Fibroblast of peridontal ligament (primary cell): ENCODE data around the gene SCAMP4.
A peak's percentile ranks its signal among the peaks of the same experiment; 100 is the strongest.
"Not testable (repeated sequence)": the region's sequence is repeated elsewhere in the genome, so short reads cannot be mapped to it uniquely, and the experiment has no call there.

Source experiments
- DNase-seq: peaks from one replicate; pipeline ENCODE4 v3.0.0-alpha.2; 2010; ENCODE audit errors: extremely low read depth

SCAMP4 gene

DNA sequence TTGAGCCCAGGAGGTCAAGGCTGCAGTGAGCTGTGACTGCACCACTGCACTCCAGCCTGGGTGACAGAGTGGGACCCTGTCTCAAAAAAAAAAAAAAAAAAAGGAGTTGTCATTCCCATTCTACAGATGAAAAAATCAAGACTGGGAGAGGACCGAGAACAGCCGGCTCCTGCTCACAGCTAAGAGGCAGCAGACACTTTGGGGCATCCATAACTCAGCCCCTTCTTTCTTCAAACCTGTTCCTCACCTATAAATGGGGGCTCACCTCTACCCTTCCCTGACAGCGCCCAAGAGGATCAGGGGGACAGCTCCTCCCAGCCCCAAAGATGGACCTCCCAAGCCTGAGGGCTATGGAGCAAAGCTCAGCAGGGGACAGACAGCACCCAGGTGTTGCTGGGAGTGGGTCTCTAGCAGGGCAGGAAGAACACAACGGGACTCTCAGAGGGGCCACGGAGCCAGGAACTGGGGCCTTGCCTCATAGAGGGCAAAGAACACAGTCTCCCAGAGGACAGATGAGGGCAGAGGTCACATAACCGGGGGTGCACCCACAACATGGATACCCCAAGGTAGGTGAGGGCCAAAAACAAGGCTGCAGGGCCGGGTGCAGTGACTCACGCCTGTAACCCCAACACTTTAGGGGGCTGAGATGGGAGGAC is 38.4 kb upstream of the SCAMP4 start:
- DNase-seq: no peak

DNA sequence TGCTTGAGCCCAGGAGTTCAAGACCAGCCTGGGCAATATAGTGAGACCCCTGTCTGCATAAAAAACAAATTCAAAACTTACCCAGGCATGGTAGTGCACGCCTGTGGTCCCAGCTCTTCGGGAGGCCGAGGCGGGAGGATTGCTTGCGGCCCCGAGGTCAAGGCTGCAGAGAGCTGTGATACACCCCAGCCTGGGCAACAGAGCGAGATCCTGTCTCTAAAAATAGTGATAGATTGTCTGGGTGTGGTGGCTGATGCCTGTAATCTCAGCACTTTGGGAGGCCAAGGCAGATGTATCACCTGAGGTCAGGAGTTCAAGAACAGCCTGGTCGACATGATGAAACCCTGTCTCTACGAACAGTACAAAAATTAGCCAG is 37.9 kb upstream of the SCAMP4 start:
- no peak for DNase-seq

DNA sequence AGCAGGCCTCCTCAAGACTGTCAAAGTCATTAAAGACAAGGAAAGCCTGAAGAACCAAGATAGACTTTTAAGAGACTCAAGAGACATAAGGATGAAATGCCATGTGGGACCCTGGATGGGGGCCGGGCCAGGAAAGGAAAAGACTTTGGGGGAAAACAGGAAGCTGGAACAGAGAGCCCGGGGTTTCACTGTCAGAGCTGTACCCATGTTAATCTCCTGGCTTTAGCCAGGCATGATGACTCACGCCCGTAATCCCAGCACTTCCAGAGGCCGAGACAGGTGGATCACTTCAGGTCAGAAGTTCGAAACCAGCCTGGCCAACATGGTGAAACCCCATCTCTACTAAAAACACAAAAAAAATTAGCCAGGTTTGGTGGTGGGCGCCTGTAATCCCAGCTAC is 36.2 kb upstream of the SCAMP4 start:
- no peak for DNase-seq

DNA sequence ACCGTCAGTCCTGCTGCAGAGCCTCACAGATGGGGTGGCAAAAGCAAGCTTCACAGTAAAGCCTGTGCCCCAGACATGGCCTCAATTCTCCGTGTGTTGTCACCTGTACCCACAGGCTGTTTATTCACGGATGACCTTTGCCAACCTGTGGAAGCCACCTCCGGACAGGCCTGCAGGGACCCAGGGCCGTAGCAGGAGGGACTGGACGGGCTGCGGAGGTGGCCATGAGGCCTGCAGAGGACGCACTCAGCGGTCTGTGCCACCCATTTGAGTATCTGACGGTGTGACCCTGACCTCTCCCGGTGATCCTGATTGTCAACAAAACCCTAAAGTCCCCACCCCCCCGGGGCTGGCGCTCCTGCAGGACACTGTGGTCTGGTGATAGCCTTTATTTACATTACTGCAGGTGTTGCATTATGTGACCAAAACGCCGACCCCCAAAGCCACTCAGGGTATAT is 34.0 kb upstream of the SCAMP4 start:
- DNase-seq: no peak

DNA sequence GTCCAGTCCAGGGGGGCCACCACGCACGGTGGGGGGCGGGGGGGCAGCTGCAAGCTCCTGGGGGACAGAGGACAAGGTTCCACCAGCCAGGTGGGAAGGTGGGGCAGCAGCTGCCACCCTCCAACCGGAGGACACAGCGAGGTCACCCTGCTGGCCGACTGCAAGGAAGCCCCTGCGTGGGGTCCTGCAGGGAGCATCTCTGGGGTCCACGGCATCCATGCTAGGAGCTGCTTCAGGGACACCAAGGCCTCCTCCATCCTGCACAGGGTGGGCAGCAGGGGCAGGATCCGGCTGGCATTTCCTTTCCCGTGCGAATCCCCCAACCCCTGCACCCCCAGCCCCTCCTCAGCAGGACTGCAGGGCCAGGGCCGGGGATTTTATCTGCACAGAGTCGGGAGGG is 33.6 kb upstream of the SCAMP4 start:
- no peak for DNase-seq

DNA sequence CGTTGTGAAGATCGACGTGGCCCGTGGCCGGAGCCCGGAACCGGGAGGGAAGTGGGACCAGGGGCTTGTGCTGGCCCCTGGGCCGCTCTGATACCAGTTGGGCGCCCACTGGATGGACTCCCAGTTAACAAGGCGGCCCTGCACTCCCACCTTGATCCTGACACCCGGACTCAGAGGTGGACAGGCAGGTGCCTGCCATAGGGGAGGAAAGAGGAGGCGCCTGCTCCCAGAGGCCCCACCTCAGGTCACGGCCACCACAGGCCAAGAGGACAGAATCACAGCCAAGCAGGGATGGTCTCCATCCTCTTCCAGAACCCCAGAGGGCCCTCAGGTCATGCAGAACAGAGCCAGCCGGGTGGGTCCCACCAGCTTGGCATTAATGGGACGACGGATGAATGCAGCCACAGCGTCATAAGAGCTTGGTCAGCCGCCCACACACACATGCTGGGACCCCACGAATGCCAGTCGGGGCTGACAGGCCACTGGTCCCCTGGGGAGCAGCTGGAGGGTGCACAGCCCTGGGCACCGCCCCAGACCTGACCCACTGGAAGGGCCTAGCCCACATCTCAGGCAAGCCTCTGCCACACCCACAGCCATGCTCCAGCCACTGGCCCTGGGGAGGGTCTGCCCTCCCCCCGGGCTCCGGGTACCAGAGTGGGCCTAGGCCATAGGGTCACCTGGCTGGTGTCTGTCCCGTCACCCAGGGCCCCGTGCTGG is 32.2 kb upstream of the SCAMP4 start:
- DNase-seq: no peak

DNA sequence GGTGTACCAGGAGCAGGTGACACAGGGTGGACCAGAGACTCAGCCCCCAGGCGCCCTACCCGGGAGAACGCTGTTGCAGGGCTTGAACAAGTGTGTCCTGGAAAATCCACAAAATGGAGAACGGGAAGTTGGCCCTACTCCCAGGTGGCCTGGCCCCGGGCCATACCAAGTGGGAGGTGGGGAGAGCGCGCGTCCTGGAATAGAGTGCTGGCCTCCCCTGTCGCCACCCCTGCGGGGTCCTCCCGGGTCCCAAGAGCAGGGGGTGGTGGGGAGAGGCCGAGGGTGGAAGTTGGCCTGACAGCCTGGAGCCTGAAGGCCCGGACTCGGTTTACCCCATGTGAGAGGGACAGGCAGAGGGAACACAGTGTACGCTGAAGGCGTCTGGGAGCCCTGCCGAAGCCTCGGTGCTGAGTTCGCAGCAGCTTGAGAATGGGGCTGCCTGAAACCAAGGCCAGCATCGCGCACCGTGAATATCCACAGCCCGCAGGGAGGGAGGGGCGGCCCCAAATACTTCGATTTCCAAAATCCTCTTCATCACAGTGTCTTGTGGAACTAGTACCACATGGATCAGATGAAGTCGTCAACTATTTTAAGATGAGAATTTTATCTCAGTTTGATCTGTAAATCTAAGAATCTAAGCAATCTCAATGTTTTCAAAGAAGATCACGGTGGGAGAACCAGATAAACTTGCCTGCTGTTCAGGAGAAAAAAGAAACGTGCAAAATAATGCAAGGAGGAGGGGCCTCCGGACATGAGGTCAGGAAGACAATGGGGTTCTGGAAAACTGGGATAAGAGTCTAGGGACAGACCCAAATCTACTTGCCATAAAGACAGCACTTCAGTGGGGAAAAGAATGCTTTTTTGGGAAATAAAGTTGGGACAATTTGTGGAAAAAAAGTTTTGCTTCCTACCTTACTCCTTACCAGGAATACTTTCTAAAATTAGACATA is 31.4 kb upstream of the SCAMP4 start:
- DNase-seq: no peak

DNA sequence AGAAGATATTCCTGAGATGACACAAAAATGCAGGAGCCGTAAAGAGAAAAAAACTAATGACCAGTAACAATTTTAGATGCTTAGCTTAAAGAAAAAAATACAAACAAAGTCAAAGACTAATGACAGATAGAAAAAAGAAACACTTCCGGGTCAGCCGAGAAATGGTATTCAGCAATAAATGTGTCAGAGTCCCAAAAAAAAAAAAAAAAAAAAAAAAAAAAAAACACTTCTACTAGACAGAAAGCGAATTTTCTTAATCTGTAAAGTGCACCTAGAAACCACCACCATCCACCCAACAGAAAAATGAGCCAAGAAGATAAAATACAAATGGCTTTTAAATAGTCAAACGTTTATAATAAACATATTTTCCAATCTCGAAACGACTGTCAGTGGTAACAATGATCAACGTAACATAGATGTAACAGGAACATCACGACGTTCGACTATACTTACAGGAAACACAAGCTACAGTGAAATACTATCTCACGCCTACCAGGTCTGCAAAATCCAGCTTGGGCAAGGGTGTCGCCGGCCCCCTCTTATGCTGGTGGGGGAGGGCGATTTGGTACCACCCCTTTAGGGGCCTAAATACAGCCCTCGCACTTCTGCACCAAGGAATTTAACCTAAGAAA is 30.5 kb upstream of the SCAMP4 start:
- DNase-seq: peak; percentile 33

DNA sequence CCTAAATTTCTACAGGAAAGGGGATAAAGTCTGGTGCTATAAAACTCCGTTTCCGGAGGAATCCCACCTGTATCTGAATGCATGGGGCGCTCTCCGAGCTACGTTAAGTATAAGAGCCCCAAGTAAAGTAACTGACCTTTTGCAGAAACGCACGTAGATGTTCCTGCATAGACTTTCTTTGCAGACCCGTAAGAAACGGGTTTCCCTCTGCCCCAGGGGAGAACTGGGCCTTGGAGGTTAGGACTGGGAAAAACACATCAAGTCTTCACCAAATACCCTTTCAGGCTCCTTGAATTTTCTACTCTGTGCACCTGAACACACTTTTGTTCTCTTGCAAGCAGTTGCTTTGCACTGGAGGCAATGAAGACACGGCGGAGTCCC is 29.9 kb upstream of the SCAMP4 start:
- not testable (repeated sequence) for DNase-seq

DNA sequence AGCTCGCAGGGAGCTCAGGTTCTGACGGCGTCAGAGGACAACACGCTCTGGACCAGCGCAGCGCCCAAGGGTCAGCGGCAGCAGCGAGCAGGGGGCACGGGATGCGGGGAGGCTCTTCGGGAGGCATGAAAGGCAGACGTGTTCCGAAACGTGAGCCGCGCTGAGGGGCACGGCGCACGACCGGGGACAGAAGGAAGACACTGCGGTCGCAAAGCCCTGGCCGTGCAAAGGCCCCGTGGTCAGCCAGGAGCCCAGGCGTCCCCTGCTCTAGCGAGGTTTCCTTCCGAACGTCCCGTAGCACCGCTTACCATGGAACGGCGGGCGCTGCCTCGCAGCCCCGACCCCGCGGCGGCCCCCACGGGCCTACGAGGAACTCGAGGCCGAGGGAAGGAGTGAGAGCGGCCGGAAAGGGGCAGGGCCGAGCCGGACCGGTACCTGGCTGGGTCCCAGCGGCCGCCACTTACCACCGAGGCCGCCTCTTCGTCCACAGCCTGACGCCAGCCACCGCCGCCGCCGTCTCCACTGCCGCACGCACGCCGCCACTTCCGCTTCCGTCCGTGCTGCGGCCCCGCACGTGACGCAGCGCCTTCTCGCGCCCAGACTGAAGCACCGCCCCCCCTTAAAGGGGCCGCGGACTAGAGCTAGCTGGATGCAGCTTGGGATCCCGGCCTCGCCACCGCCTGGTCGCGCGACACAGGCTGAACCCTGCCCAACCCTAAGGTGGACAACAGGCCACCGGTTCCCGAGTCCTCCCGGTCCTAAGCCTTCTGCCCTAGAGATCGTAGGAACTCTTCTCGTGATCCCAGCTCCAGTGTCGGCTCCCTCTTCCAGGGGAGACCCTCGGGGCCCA is 29.3 kb upstream of the SCAMP4 start:
- DNase-seq: peak; percentile 73

DNA sequence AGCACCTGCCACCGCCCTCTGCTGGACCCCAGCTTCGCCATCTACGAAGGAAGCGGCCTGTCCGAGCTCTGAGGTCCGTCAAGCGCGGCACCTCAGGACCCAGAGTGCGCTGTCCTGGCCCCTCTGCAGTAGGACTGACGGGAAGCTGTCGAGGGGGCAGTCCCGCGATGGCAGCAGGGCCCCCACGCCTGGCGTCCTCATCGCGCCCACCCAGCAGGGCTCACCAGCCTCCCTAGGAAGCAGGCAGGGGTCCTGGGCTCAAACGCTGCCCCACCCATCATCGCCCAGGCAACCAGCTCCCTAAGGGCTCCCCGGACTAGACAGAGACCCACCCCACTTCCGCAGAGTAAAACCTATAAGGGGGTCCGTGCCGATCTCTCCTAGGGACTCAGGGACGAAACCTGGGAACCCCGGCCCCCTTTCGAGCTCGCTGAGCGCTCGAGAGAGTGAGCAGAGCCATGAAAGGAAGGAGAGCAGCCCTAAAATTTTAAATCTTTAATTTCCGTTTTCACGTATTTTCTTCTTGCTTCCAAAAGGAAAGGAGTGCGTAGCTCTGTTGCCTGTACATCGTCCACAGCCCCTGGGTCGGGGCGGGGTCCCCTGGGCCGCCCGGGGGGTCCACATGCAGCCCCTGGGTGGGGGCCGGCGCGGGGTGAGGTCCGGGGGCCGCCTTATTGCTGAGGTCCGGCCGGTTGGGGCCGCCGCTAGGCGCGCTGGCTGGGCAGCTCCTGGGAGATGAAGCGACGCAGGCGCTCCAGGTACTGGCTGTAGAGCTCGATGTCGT is 28.5 kb upstream of the SCAMP4 start:
- not testable (repeated sequence) for DNase-seq

DNA sequence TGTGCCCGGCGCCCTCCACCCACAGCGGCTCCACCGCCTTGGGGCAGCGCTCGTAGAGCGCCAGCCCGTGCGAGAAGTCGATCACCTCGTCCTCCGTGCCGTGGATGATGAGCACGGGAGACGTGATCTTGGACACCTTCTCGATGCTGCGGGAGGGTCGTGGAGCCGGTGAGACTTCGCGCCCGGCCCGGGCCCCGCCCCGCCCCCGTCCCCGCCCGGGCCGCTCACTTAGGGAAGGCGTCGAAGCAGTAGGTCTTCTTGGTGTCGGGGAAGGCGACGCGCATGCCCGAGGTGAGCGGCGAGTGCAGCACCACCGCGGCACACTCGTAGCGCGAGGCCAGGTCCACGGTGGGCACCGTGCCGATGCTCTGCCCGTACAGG is 27.9 kb upstream of the SCAMP4 start:
- not testable (repeated sequence) for DNase-seq

DNA sequence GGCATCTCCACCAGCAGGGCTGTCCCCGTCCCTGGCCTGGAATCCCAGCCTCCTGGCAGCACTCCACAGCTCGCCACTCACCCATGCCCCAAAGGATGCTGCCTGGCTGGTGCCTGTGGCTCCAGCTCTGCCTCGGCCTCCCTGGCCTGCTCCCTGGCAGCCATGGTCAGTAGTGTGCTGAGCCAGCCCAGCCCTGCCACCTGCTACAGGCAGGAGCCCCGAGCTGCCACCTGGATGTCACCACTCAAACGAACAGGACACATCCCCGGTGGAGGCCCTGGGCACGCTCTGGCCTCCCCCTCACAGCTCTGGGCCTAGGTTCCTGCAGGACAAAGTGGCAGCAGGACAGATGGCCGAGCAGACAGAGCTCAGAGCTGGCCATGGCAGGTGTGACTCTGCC is 26.6 kb upstream of the SCAMP4 start:
- DNase-seq: not testable (repeated sequence)

DNA sequence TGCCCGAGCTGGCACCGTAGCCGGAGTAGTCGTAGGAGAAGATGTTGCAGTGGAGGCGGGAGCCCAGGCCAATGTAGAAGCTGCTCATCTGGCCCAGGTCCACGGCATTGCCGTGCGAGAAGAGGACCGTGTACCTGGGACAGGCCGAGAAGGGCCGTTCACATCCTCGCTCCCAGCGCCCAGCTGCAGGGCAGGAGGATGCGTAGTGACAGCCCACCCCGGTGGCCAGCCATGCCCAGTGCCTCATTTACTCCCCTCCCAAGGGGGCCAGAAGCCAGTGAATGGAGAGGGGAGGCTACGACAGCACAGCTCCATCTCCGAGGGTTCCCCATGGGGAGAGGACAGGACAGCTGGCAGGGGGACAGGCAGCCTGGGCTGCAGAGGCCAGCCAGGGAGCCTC is 25.2 kb upstream of the SCAMP4 start:
- DNase-seq: not testable (repeated sequence)

DNA sequence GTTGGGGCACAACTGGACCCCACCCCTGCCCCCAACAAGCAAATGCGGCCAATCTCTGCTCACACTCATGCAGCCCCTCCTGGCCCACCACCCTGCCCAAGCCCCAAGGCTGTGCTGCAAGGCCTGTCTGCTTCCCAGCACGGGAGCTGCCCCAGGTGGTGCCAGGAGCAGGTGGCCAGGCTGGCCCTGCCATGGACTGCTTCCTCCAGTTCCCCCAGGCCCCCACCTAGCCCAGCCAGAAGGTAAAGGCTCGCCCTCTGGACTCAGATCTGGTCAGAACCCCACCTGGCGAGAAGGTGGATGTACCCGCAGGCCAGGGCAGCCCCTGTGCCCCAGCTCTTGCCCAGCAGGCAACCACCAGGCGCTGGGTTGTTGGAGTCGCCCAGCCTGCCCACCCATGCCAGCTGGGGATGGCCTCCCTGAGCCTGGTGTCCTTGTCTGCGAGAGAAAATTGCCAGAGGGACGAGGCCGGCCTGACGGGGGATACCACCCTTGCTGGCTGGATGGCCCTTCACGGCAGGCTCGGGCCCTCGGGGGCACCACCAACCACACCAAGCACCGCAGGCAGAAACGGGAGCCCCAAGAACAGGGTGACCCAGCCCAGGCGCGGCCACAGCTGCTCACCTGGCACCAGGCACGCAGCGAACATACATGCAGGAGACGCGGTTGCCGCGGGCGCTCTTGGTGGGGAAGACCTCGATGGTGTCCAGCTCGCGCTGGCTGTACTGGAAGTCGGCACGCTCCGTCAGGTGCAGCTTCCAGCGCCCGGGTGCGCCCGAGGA is 24.4 kb upstream of the SCAMP4 start:
- no peak for DNase-seq

DNA sequence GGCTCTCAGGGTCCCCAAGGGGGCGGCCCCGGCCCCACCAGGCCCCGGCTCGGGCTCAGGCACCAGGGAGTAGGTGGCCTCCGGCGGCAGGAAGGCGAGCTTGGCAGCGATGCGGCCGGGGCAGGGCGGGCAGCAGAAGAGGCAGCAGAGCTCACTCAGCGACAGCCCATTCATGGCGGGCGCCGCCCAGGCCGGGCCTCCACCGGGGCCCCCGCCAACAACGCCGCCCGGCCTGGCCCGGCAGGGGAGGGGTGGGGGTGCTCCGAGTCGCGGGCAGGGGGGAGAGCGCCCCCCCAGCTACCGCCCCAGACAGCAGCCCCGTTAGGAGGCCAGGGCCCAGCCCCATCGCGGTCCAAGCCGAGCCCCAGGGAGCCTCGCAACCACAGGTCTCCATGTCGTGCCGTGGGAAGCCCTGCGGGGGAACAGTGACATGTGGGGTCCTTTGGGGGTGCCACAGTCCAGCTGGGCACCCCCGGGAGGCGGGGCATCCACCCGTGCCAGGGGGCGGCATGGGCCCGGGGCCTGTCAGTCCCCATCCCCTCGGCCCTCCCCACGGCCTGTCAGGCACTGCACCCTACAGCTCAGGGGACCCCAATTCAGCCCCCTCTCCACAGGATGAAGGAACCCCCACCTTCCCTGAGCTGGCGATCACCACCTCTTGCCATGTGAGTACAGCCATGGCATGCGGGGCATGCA is 23.7 kb upstream of the SCAMP4 start:
- not testable (repeated sequence) for DNase-seq

DNA sequence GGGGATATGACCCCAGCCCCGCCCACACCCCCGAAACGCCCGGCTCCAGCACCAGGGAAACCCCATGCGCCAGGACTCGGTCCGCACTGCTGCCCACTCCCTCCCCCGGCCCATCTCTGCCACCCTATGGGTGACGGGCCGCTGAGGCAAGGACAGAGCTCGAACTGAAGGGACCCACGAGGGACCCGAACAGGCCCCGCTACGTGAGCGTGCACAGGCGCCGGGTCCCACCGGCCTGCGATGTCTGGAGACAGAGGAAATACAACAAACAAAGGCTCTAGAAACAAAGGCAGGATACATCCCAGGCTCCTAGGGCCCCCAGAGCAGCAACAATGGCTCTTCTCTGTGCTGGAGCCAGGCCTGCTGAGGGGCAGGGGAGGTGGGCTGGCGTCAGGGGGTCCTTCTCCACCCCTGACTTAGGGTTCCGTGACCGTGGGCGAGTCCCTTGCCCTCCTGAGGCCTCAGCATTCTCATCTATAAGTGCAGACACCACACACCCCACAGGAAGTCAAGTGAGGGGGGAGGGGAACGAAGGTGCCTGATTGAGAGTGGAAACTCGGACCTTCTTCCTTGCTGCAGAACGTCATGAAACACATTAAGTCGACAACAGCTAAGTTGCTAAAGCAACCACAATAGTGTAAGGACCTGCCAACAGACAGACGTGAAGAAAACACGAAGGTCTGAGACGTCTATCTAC is 23.0 kb upstream of the SCAMP4 start:
- DNase-seq: no peak
